H9 (cell line): ENCODE data around the gene ZNF117. TPM values are rescaled to one million over a fixed set of nuclear protein-coding genes. Genes with fewer than 3 reads are reported as not detected.
"Not testable (repeated sequence)": the region's sequence is repeated elsewhere in the genome, so short reads cannot be mapped to it uniquely, and the experiment has no call there.

Source experiments
- DNase-seq: peaks from one replicate; pipeline ENCODE4 v3.0.0-alpha.2; 2017
- H2AFZ ChIP-seq: one replicate; pipeline ENCODE4 v1.6.1; 2013; ENCODE audit warnings: mild to moderate bottlenecking, low read length, control low read depth, moderate library complexity
- H2AK5ac ChIP-seq: 2 replicates; pipeline ENCODE4 v1.6.1; 2013; ENCODE audit warnings: low read length, control low read depth, mixed read lengths; ENCODE audit not compliant: insufficient read length
- H2BK120ac ChIP-seq: one replicate; pipeline ENCODE4 v1.6.1; 2013; ENCODE audit warnings: low read depth, mild to moderate bottlenecking, low read length, control low read depth, inconsistent platforms; ENCODE audit not compliant: poor library complexity, severe bottlenecking
- H2BK12ac ChIP-seq: 2 replicates; pipeline ENCODE4 v1.6.1; 2013; ENCODE audit warnings: low read length, control low read depth, mixed read lengths, low read depth; ENCODE audit not compliant: insufficient read length
- H2BK15ac ChIP-seq: 2 replicates; pipeline ENCODE4 v1.6.1; 2013; ENCODE audit warnings: low read depth, low read length, control low read depth
- H2BK20ac ChIP-seq: one replicate; pipeline ENCODE4 v1.6.1; 2013; ENCODE audit warnings: low read depth, mild to moderate bottlenecking, low read length, control low read depth, inconsistent platforms; ENCODE audit not compliant: poor library complexity, severe bottlenecking
- H2BK5ac ChIP-seq: 2 replicates; pipeline ENCODE4 v1.6.1; 2013; ENCODE audit warnings: low read length, control low read depth, mixed read lengths; ENCODE audit not compliant: insufficient read length
- H3K14ac ChIP-seq: 2 replicates; pipeline ENCODE4 v1.6.1; 2013; ENCODE audit warnings: low read length, control low read depth; ENCODE audit not compliant: insufficient read depth
- H3K18ac ChIP-seq: 2 replicates; pipeline ENCODE4 v1.6.1; 2013; ENCODE audit warnings: low read depth, mild to moderate bottlenecking, mixed read lengths, low read length, control low read depth; ENCODE audit not compliant: insufficient read length
- H3K23ac ChIP-seq: 2 replicates; pipeline ENCODE4 v1.6.1; 2013; ENCODE audit warnings: low read length, control low read depth, mixed read lengths, low read depth; ENCODE audit not compliant: insufficient read length
- H3K23me2 ChIP-seq: 2 replicates; pipeline ENCODE4 v1.6.1; 2013; ENCODE audit warnings: low read depth, mild to moderate bottlenecking, mixed read lengths, low read length, control low read depth; ENCODE audit not compliant: insufficient read length, poor library complexity, severe bottlenecking
- H3K27ac ChIP-seq: 2 replicates; pipeline ENCODE4 v1.5.1; 2013; ENCODE audit warnings: low read length, control low read depth, mixed read lengths, low read depth; ENCODE audit not compliant: insufficient read length
- H3K27me3 ChIP-seq: 2 replicates; pipeline ENCODE4 v1.6.1; 2013; ENCODE audit warnings: low read length, control low read depth, inconsistent platforms; ENCODE audit not compliant: insufficient read depth
- H3K4ac ChIP-seq: 2 replicates; pipeline ENCODE4 v1.6.1; 2013; ENCODE audit warnings: low read depth, mild to moderate bottlenecking, control low read depth, inconsistent platforms, low read length, moderate library complexity
- H3K4me1 ChIP-seq: 2 replicates; pipeline ENCODE4 v1.6.1; 2013; ENCODE audit warnings: low read length, control low read depth, inconsistent platforms; ENCODE audit not compliant: insufficient read depth
- H3K4me2 ChIP-seq: 2 replicates; pipeline ENCODE4 v1.6.1; 2013; ENCODE audit warnings: low read length, control low read depth, mixed read lengths; ENCODE audit not compliant: insufficient read length, insufficient read depth
- H3K56ac ChIP-seq: 2 replicates; pipeline ENCODE4 v1.6.1; 2013; ENCODE audit warnings: low read depth, mild to moderate bottlenecking, mixed read lengths, low read length, control low read depth; ENCODE audit not compliant: insufficient read length
- H3K79me1 ChIP-seq: 2 replicates; pipeline ENCODE4 v1.6.1; 2013; ENCODE audit warnings: low read depth, mild to moderate bottlenecking, moderate library complexity, low read length, control low read depth, inconsistent platforms; ENCODE audit not compliant: insufficient read depth, poor library complexity, severe bottlenecking
- H3K79me2 ChIP-seq: 2 replicates; pipeline ENCODE4 v1.6.1; 2013; ENCODE audit warnings: low read length, control low read depth, inconsistent platforms; ENCODE audit not compliant: insufficient read depth
- H3K9ac ChIP-seq: 2 replicates; pipeline ENCODE4 v1.6.1; 2013; ENCODE audit warnings: low read length, control low read depth, mixed read lengths; ENCODE audit not compliant: insufficient read length; ENCODE audit errors: extremely low read depth
- H3K9me3 ChIP-seq: one replicate; pipeline ENCODE4 v1.6.1; 2013; ENCODE audit warnings: low read depth, low read length, inconsistent platforms; ENCODE audit not compliant: control insufficient read depth
- H3T11ph ChIP-seq: one replicate; pipeline ENCODE4 v1.6.1; 2013; ENCODE audit warnings: mild to moderate bottlenecking, low read length, control low read depth, inconsistent platforms
- H4K20me1 ChIP-seq: one replicate; pipeline ENCODE4 v1.6.1; 2013; ENCODE audit not compliant: control insufficient read depth, insufficient read length, insufficient read depth
- H4K5ac ChIP-seq: 2 replicates; pipeline ENCODE4 v1.6.1; 2013; ENCODE audit warnings: low read depth, mild to moderate bottlenecking, mixed read lengths, low read length, control low read depth; ENCODE audit not compliant: insufficient read length
- H4K8ac ChIP-seq: replicated peaks from 2 replicates; pipeline ENCODE4 v1.6.1; 2013; ENCODE audit warnings: low read length, control low read depth, mixed read lengths, low read depth; ENCODE audit not compliant: insufficient read length
- H4K91ac ChIP-seq: 2 replicates; pipeline ENCODE4 v1.6.1; 2013; ENCODE audit warnings: low read depth, mild to moderate bottlenecking, moderate library complexity, mixed read lengths, low read length, control low read depth; ENCODE audit not compliant: insufficient read length
- H3K27ac Mint-ChIP-seq, 3 experiments: 2 replicates in 2 of 3; 3 replicates in 1 of 3; pipeline ENCODE4 v1.8.0; 2020 to 2021; ENCODE audit warnings: mixed read lengths in 3 of 3, mild to moderate bottlenecking in 1 of 3, moderate library complexity in 1 of 3
- H3K27me3 Mint-ChIP-seq: 2 replicates; pipeline ENCODE4 v1.8.0; 2021; ENCODE audit warnings: low read depth, mild to moderate bottlenecking, moderate library complexity, mixed read lengths
- H3K36me3 Mint-ChIP-seq, 3 experiments: 2 replicates in 2 of 3; 3 replicates in 1 of 3; pipeline ENCODE4 v1.8.0; 2020 to 2021; ENCODE audit warnings: low read depth in 3 of 3, mixed read lengths in 3 of 3; ENCODE audit not compliant: insufficient read depth in 1 of 3
- H3K4me1 Mint-ChIP-seq, 2 experiments: 2 replicates each; pipeline ENCODE4 v1.8.0; 2020; ENCODE audit warnings: mixed read lengths in 2 of 2
- H3K4me3 Mint-ChIP-seq, 2 experiments: 2 replicates in 1 of 2; 3 replicates in 1 of 2; pipeline ENCODE4 v1.8.0; 2020 to 2021; ENCODE audit warnings: mild to moderate bottlenecking in 2 of 2, mixed read lengths in 2 of 2, moderate library complexity in 1 of 2
- H3K9me3 Mint-ChIP-seq, 2 experiments: 2 replicates in 1 of 2; 3 replicates in 1 of 2; pipeline ENCODE4 v1.8.0; 2020; ENCODE audit warnings: mild to moderate bottlenecking in 2 of 2, mixed read lengths in 2 of 2, moderate library complexity in 1 of 2
- WGBS: extraction: QIAGEN DNeasy Blood & Tissue Kit; methylation state at CpG from one replicate; pipeline ENCODE4 v1.1.7; 2013; ENCODE audit warnings: missing lambda C conversion rate, low lambda C conversion rate, mixed read lengths; ENCODE audit not compliant: insufficient read length; ENCODE audit errors: extremely low coverage; 5-methylcytosine and 5-hydroxymethylcytosine counted together
- total RNA-seq: library from RNA; stranded (reverse); gene quantifications from 2 replicates; pipeline ENCODE4 v1.2.1, GENCODE V29; 2021
- TF ChIP-seq, protein P1 (sequence below): fragments of 200-600 bp; sonication (generic); conservative IDR thresholded peaks from 3 replicates; pipeline ENCODE4 v1.8.0; 2021; ENCODE audit warnings: antibody characterized with exemption, mild to moderate bottlenecking

ZNF117 gene
- total RNA-seq, 1 experiment from 2014 or later: 13.6 TPM

DNA sequence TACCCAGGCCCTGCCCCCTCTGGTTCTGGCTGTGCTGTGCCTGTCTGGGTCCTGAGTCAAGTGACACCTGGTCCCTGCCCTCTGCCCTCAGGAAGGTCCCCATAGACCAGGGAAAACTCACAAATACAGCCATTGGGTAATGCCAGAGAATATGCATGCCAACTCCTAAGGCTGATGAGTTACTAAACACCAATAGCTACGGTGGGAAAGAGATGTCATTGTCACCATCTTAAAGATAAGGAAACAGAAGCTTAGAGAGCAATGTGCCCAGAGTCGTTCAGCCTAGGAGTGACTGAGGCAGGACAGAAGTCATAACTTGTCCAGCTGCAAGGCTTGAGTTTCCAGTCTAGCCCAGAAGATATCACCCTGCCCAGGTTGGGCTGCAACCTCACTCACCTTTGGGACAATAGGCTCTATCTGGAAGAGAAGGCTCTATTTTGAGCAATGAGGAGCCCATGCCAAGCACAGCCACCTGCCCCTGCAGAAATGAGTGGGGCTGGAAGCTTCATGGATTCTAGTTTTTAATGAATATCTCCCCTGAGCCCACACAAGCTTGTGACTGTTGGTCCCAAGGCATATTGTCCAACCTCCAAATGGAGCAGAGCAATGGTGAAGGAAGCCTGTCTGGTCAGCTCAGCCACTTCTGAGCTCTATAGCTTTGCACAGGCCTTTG is 45.2 kb downstream of the ZNF117 start:
- H3K9me3 ChIP-seq: no peaks in the 10 kb centered on the region
- no peak overlapping the region for H3K9ac ChIP-seq
- H3K9me3 Mint-ChIP-seq: no peaks in the 10 kb centered on the region
- no peaks in the 10 kb centered on the region for H3K79me2 ChIP-seq
- H3T11ph ChIP-seq: no peak overlapping the region
- no peak overlapping the region for H2AFZ ChIP-seq
- H3K56ac ChIP-seq: no peak overlapping the region
- H2BK120ac ChIP-seq: no peak overlapping the region
- H4K20me1 ChIP-seq: no peaks in the 10 kb centered on the region
- H3K36me3 Mint-ChIP-seq: peaks cover 0 to 2% (median 0%) of the 10 kb centered on the region in 3 experiments; a peak in 1 of 7 replicates
- peaks cover 40% of the 10 kb centered on the region for H3K27me3 Mint-ChIP-seq
- H4K91ac ChIP-seq: no peak overlapping the region
- H3K27ac Mint-ChIP-seq: no peak overlapping the region
- H3K14ac ChIP-seq: no peak overlapping the region
- H4K8ac ChIP-seq: no peak overlapping the region
- H3K27me3 ChIP-seq: no peaks in the 10 kb centered on the region; the same call in 1 of the 2 replicates
- H4K5ac ChIP-seq: no peak overlapping the region
- WGBS: no CpG with 5 or more reads among the region's 2 CpGs
- H2BK12ac ChIP-seq: no peak overlapping the region
- no peak overlapping the region for H3K4ac ChIP-seq
- no peak overlapping the region for H3K27ac ChIP-seq
- no peak overlapping the region; a peak in 1 of 5 replicates for H3K4me3 Mint-ChIP-seq
- no peak overlapping the region for H2BK20ac ChIP-seq
- H3K4me2 ChIP-seq: no peak overlapping the region
- H3K23ac ChIP-seq: no peak overlapping the region
- no peaks in the 10 kb centered on the region for H3K79me1 ChIP-seq
- H2BK15ac ChIP-seq: no peak overlapping the region
- no peaks in the 10 kb centered on the region; the same call in 1 of the 2 replicates for H3K4me1 ChIP-seq
- TF ChIP-seq, protein P1, sequence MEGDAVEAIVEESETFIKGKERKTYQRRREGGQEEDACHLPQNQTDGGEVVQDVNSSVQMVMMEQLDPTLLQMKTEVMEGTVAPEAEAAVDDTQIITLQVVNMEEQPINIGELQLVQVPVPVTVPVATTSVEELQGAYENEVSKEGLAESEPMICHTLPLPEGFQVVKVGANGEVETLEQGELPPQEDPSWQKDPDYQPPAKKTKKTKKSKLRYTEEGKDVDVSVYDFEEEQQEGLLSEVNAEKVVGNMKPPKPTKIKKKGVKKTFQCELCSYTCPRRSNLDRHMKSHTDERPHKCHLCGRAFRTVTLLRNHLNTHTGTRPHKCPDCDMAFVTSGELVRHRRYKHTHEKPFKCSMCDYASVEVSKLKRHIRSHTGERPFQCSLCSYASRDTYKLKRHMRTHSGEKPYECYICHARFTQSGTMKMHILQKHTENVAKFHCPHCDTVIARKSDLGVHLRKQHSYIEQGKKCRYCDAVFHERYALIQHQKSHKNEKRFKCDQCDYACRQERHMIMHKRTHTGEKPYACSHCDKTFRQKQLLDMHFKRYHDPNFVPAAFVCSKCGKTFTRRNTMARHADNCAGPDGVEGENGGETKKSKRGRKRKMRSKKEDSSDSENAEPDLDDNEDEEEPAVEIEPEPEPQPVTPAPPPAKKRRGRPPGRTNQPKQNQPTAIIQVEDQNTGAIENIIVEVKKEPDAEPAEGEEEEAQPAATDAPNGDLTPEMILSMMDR: no peak
- no peak overlapping the region for H2BK5ac ChIP-seq
- peaks cover 10% of the 10 kb centered on the region for H3K23me2 ChIP-seq
- H2AK5ac ChIP-seq: no peak overlapping the region
- DNase-seq: no peak
- H3K18ac ChIP-seq: no peak overlapping the region
- peaks cover 0 to 6% of the 10 kb centered on the region in 2 experiments; a peak in 2 of 4 replicates for H3K4me1 Mint-ChIP-seq

- not testable (repeated sequence) for H3K36me3 Mint-ChIP-seq, H3K4me3 Mint-ChIP-seq, H3K79me1 ChIP-seq, H2BK120ac ChIP-seq, H2AFZ ChIP-seq, H3K4ac ChIP-seq, H3K4me1 ChIP-seq, DNase-seq, H3K4me1 Mint-ChIP-seq, H4K8ac ChIP-seq, H3K4me2 ChIP-seq, H2AK5ac ChIP-seq, H3K27ac Mint-ChIP-seq, H3K23me2 ChIP-seq, H4K5ac ChIP-seq, H2BK12ac ChIP-seq, H3K27me3 ChIP-seq, H3K56ac ChIP-seq, H2BK20ac ChIP-seq, H3K14ac ChIP-seq, H3K27ac ChIP-seq, H3K9me3 ChIP-seq, H3K9ac ChIP-seq, H4K91ac ChIP-seq, H3K9me3 Mint-ChIP-seq, H2BK5ac ChIP-seq, H4K20me1 ChIP-seq, H3K18ac ChIP-seq, H3K79me2 ChIP-seq, H3T11ph ChIP-seq, H3K23ac ChIP-seq, H2BK15ac ChIP-seq
- WGBS: no CpG with 5 or more reads among the region's 5 CpGs
- H3K27me3 Mint-ChIP-seq: peaks cover 39% of the 10 kb centered on the region
Measured at GRCh38 chr7:64944667-64945502, 46.0 kb downstream of the ZNF117 start.
